ENCODE data around the gene MYO15B.
"Not testable (repeated sequence)": the region's sequence is repeated elsewhere in the genome, so short reads cannot be mapped to it uniquely, and the experiment has no call there.

The MYO15B gene

GRCh38 chr17:75626496-75627038, 39.0 kb downstream of the MYO15B start:
- DNase-seq: no peak

- DNase-seq: no peak
Measured at GRCh38 chr17:75627094-75627493, 39.5 kb downstream of the MYO15B start.

- DNase-seq: no peak
Measured at GRCh38 chr17:75628425-75628824, 40.8 kb downstream of the MYO15B start.

- no peak for DNase-seq
Measured at GRCh38 chr17:75629157-75629556, 41.6 kb downstream of the MYO15B start.

GRCh38 chr17:75630071-75630917, 42.7 kb downstream of the MYO15B start:
- DNase-seq: no peak

- DNase-seq: no peak
Measured at GRCh38 chr17:75631353-75631752, 43.8 kb downstream of the MYO15B start.

- no peak for DNase-seq
Measured at GRCh38 chr17:75632428-75632827, 44.8 kb downstream of the MYO15B start.

- peak; percentile 34 to 85 for DNase-seq
Measured at GRCh38 chr17:75632863-75633485, 45.4 kb downstream of the MYO15B start, which contains the start of gene SMIM5. Gene SMIM5, plus strand, starts transcription at chr17:75633434. Its CDS starts 6,768 bp downstream, at chr17:75640202.

- DNase-seq: peak; percentile 33 to 62
Measured at GRCh38 chr17:75633486-75634375, 46.1 kb downstream of the MYO15B start.

GRCh38 chr17:75634376-75634740, 46.8 kb downstream of the MYO15B start:
- DNase-seq: no peak

- DNase-seq: no peak
Measured at GRCh38 chr17:75634754-75635609, 47.4 kb downstream of the MYO15B start.

GRCh38 chr17:75635610-75636202, 48.1 kb downstream of the MYO15B start:
- DNase-seq: no peak

GRCh38 chr17:75636381-75637142, 49.0 kb downstream of the MYO15B start:
- no peak for DNase-seq

GRCh38 chr17:75637143-75637538, 49.5 kb downstream of the MYO15B start:
- no peak for DNase-seq

GRCh38 chr17:75637551-75637950, 50.0 kb downstream of the MYO15B start:
- DNase-seq: no peak

- not testable (repeated sequence) for DNase-seq
Measured at GRCh38 chr17:75638039-75638438, 50.4 kb downstream of the MYO15B start.

- no peak for DNase-seq
Measured at GRCh38 chr17:75638893-75639292, 51.3 kb downstream of the MYO15B start.

GRCh38 chr17:75639327-75639726, 51.7 kb downstream of the MYO15B start:
- DNase-seq: no peak

GRCh38 chr17:75639771-75640555, 52.4 kb downstream of the MYO15B start:
- DNase-seq: no peak

- DNase-seq: no peak
Measured at GRCh38 chr17:75640556-75641119, 53.0 kb downstream of the MYO15B start.

Measured in inflammatory macrophage treated with lipopolysaccharide for 1 hour (primary cell).